ENCODE measurements around the gene PLVAP. TPM values are rescaled to one million over a fixed set of nuclear protein-coding genes. Genes with fewer than 3 reads are reported as not detected.
A peak's percentile ranks its signal among the peaks of the same experiment; 100 is the strongest.

PLVAP gene
- total and polyA plus RNA-seq, 9 of the 15 experiments (the other 6 are each of a cell fraction or from before 2014, with no cell fraction given), result 0.09 to 0.84 (median 0.51) TPM; not detected in 4

GRCh38 chr19:17405250-17406045 is 28.3 kb upstream of the PLVAP start, which contains the start of gene BST2 (continued):
- TF ChIP-seq FOXA3 (CRISPR knock-in tag; conservative IDR thresholded peaks at IDR 0.05 in 1 of 2, IDR thresholded peaks at IDR 0.05 in 1 of 2) (no peak), ZNF224 (CRISPR knock-in tag; IDR thresholded peaks at IDR 0.05) (no peak), HSF4 (CRISPR knock-in tag; IDR thresholded peaks at IDR 0.05; ENCODE audit: borderline replicate concordance) (no peak), HMG20B (CRISPR knock-in tag; IDR thresholded peaks at IDR 0.05) (no peak), ZNF668 (CRISPR knock-in tag; IDR thresholded peaks at IDR 0.05) (no peak), CTCFL (IDR thresholded peaks at IDR 0.05; ENCODE audit: borderline replicate concordance, insufficient read depth, low read depth, low read length, poor library complexity, severe bottlenecking) (no peak), MITF (IDR thresholded peaks at IDR 0.05) (no peak), KDM5B (IDR thresholded peaks at IDR 0.05; ENCODE audit: insufficient replicate concordance, low read depth, low read length) (peak; percentile 65), ZNF347 (CRISPR knock-in tag; IDR thresholded peaks at IDR 0.05; ENCODE audit: low read depth) (no peak), ZNF407 (IDR thresholded peaks at IDR 0.05; ENCODE audit: low read depth) (no peak), ESRRB (CRISPR knock-in tag; IDR thresholded peaks at IDR 0.05; ENCODE audit: borderline replicate concordance) (no peak), BMI1 (IDR thresholded peaks at IDR 0.05; ENCODE audit: low read length) (no peak), DIDO1 (tag; IDR thresholded peaks at IDR 0.05; ENCODE audit: low read depth) (no peak), POLR2A (conservative IDR thresholded peaks at IDR 0.05) (peak; percentile 91), KAT8 (IDR thresholded peaks at IDR 0.05; ENCODE audit: low read depth) (no peak), ZBED1 (IDR thresholded peaks at IDR 0.05) (0 out of 2 replicates have a peak, but pooled peaks have one; percentile 46)

All from K562 (cell line).